ENCODE results near the gene COX6A2. TPM values are rescaled to one million over a fixed set of nuclear protein-coding genes. Genes with fewer than 3 reads are reported as not detected.

The COX6A2 gene
- not detected for total RNA-seq

GRCh38 chr16:31428279-31428597, at the start of gene COX6A2:
COX6A2 (minus strand) TSS chr16:31428360; CDS start chr16:31428325, 35 bp downstream.
- H3K27ac ChIP-seq: no peak within 1 kb of the TSS
- DNase-seq (ENCODE audit: low spot score in 2 of 2): no peak
- intact Hi-C loops (cut with DNase I; ENCODE audit: low total_unique reads): no loop called here
- no peaks in the 10 kb centered on the region for H3K4me1 ChIP-seq
- H3K27me3 ChIP-seq: no peaks in the 10 kb centered on the region
- TF ChIP-seq, protein P1, sequence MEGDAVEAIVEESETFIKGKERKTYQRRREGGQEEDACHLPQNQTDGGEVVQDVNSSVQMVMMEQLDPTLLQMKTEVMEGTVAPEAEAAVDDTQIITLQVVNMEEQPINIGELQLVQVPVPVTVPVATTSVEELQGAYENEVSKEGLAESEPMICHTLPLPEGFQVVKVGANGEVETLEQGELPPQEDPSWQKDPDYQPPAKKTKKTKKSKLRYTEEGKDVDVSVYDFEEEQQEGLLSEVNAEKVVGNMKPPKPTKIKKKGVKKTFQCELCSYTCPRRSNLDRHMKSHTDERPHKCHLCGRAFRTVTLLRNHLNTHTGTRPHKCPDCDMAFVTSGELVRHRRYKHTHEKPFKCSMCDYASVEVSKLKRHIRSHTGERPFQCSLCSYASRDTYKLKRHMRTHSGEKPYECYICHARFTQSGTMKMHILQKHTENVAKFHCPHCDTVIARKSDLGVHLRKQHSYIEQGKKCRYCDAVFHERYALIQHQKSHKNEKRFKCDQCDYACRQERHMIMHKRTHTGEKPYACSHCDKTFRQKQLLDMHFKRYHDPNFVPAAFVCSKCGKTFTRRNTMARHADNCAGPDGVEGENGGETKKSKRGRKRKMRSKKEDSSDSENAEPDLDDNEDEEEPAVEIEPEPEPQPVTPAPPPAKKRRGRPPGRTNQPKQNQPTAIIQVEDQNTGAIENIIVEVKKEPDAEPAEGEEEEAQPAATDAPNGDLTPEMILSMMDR (IDR thresholded peaks at IDR 0.05): no peak
- TF ChIP-seq POLR2AphosphoS5 (IDR thresholded peaks at IDR 0.05): no peak
- TF ChIP-seq POLR2A (IDR thresholded peaks at IDR 0.05): no peak
- no peaks in the 10 kb centered on the region for H3K36me3 ChIP-seq
- H3K9me3 ChIP-seq: no peaks in the 10 kb centered on the region
- peak within 1 kb of the TSS; percentile 35 to 75 (median 55) for H3K4me3 ChIP-seq

- H3K9me3 ChIP-seq: no peaks in the 10 kb centered on the region
- no peaks in the 10 kb centered on the region for H3K36me3 ChIP-seq
- no peak for TF ChIP-seq POLR2A (IDR thresholded peaks at IDR 0.05)
- TF ChIP-seq, protein P1 (IDR thresholded peaks at IDR 0.05): peak in 1 of 3 donors; percentile 41
- H3K27ac ChIP-seq: peak overlapping the region in 1 of 2 donors; percentile 2
- intact Hi-C loops (cut with DNase I; ENCODE audit: low total_unique reads): no loop called here
- H3K4me1 ChIP-seq: no peaks in the 10 kb centered on the region
- DNase-seq (ENCODE audit: low spot score in 2 of 2): peak in 1 of 2 donors; percentile 77
- no peaks in the 10 kb centered on the region for H3K27me3 ChIP-seq
- peak overlapping the region; percentile 2 to 11 (median 9) for H3K4me3 ChIP-seq
These were observed 49.4 kb upstream of the COX6A2 start for GRCh38 chr16:31477220-31478216.

DNA sequence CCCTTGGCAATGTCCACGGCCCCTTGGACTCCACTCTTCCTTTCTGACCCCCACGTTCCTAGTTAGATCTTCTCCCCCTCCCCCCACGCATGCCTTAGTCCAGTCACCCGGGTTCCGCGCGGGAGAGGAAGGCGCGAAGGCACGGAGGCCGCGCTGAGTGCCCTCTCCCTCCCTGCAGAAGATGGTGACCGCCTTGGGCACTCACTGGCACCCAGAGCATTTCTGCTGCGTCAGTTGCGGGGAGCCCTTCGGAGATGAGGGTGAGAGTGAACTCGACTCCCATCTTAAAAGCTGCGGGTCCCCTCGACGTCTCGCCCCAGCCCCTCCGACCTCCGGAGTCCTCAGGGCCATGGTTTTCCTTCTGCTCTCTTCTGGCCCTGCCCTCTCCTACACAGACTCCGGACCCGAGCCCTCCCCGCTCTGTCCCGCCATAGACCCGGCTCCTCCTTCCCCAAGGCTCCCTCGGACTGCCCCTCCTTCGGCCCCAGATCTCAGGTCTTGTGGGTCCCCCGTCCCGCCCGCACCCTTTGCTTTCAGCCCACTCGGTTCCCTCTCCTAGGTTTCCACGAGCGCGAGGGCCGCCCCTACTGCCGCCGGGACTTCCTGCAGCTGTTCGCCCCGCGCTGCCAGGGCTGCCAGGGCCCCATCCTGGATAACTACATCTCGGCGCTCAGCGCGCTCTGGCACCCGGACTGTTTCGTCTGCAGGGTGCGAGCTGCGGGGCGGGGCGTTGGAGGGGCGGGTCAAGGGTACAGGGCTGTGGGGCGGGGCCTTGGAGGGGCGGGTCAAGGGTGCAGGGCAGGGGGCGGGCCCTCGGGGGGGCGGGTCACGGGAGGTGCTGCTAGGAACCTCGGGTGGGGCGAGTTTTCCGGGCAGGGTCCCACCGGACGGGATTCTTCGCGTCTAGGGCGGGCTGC, 48.4 kb upstream of the COX6A2 start:
- H3K4me1 ChIP-seq: no peaks in the 10 kb centered on the region
- H3K4me3 ChIP-seq: peak overlapping the region; percentile 2 to 22 (median 11)
- no peak for DNase-seq (ENCODE audit: low spot score in 2 of 2)

DNA sequence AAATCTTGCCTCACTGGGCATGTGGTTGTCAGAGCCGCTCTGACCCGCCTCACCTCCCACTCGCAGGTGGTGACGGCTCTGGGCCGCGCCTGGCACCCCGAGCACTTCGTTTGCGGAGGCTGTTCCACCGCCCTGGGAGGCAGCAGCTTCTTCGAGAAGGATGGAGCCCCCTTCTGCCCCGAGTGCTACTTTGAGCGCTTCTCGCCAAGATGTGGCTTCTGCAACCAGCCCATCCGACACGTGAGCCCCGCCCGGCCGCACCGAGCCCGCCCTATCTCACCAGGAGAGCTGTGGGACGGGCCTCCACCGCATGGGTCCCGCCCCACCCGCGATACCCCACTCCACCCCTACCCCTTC, 47.8 kb upstream of the COX6A2 start:
- intact Hi-C loops (cut with DNase I; ENCODE audit: low total_unique reads): no loop called here
- Histone ChIP-seq H3K4me1 (no peaks in the 10 kb centered on the region), H3K27ac (no peak overlapping the region), H3K4me3 (no peak overlapping the region), H3K36me3 (no peaks in the 10 kb centered on the region), H3K9me3 (no peaks in the 10 kb centered on the region), H3K27me3 (no peaks in the 10 kb centered on the region)
- TF ChIP-seq, protein P1 (IDR thresholded peaks at IDR 0.05): no peak
- TF ChIP-seq POLR2A (IDR thresholded peaks at IDR 0.05): no peak
- no peak for DNase-seq (ENCODE audit: low spot score in 2 of 2)

More for the DNA sequence above, 48.4 kb upstream of the COX6A2 start:
- TF ChIP-seq, protein P1 (IDR thresholded peaks at IDR 0.05): no peak
- no peak for TF ChIP-seq POLR2A (IDR thresholded peaks at IDR 0.05)
- no peak for TF ChIP-seq POLR2AphosphoS5 (IDR thresholded peaks at IDR 0.05)
- intact Hi-C loops (cut with DNase I; ENCODE audit: low total_unique reads): no loop called here
- H3K36me3 ChIP-seq: no peaks in the 10 kb centered on the region
- H3K9me3 ChIP-seq: no peaks in the 10 kb centered on the region
- peak overlapping the region in 1 of 2 donors; percentile 15 for H3K27ac ChIP-seq
- no peaks in the 10 kb centered on the region for H3K27me3 ChIP-seq

All from breast epithelium (tissue), 4 donors.